Measurements from ENCODE around the gene MTMR3. TPM values are rescaled to one million over a fixed set of nuclear protein-coding genes. Genes with fewer than 3 reads are reported as not detected.

MTMR3 gene
- total RNA-seq, 1 experiment from 2014 or later, result 12.1 TPM

DNA sequence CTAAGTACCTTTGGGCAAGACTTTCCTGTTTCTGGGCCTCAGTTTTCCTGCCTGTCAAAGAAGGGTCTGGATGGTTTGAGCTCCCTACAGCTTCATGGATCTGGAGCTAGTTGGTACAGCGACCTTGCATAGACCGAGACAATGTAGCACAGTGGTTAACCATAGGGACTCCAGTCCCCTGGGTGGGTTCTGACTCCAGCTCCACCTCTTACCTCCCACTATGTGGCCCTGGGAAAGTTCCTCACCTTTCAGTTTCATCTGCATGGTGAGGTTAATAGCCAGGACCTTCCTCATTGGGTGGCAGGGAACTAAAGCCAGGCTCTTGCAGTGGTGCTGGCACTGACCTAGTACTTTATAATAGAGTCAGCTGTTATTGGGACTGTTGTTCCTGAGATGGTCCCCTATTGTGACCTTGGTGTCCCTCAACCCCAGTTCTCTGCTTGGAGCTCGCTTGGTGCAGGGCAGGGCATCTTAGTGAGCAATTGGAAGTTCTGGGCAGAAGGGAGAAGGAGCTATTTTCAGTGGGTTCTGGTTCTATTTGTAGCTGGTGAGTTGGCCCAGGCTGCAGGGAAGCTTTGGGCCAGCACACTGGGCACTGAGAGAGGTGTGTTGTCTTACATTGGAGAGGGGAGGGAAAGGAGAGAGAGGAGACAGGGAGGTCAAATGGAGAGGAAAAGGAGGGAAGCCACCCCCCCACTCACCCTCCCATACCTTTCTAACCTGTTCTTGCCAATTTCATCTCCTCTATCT lies 10.7 kb upstream of the MTMR3 start:
- H3K4me1 ChIP-seq (ENCODE audit: insufficient read depth, low read length), result no peaks in the 10 kb centered on the region
- no peaks in the 10 kb centered on the region for H3K9me3 ChIP-seq (ENCODE audit: low read length)
- intact Hi-C loops (cut with micrococcal nuclease), result no loop called here
- no peaks in the 10 kb centered on the region for H3K36me3 ChIP-seq (ENCODE audit: low read depth, low read length)
- DNase-seq (no peak), ATAC-seq (no peak)
- ChIA-PET POLR2A (ENCODE audit: unreplicated experiment) (no interaction called here), CTCF (no interaction called here)
- H3K9ac ChIP-seq (ENCODE audit: low read length), result no peak overlapping the region
- no peak overlapping the region for H3K4me2 ChIP-seq (ENCODE audit: low read length)
- H3K27me3 ChIP-seq (ENCODE audit: low read length), result no peaks in the 10 kb centered on the region
- H3K27ac ChIP-seq (ENCODE audit: low read length), result no peak overlapping the region
- H3K79me2 ChIP-seq (ENCODE audit: low read length), result no peaks in the 10 kb centered on the region
- no TSS peak for BruUV-seq (replicated peaks)
- H4K20me1 ChIP-seq (ENCODE audit: low read length), result no peaks in the 10 kb centered on the region
- TF ChIP-seq, protein P1, sequence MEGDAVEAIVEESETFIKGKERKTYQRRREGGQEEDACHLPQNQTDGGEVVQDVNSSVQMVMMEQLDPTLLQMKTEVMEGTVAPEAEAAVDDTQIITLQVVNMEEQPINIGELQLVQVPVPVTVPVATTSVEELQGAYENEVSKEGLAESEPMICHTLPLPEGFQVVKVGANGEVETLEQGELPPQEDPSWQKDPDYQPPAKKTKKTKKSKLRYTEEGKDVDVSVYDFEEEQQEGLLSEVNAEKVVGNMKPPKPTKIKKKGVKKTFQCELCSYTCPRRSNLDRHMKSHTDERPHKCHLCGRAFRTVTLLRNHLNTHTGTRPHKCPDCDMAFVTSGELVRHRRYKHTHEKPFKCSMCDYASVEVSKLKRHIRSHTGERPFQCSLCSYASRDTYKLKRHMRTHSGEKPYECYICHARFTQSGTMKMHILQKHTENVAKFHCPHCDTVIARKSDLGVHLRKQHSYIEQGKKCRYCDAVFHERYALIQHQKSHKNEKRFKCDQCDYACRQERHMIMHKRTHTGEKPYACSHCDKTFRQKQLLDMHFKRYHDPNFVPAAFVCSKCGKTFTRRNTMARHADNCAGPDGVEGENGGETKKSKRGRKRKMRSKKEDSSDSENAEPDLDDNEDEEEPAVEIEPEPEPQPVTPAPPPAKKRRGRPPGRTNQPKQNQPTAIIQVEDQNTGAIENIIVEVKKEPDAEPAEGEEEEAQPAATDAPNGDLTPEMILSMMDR (conservative IDR thresholded peaks at IDR 0.05; ENCODE audit: low read depth, low read length), result no peak
- TF ChIP-seq EZH2 (IDR thresholded peaks at IDR 0.05; ENCODE audit: low read length, unreplicated experiment), result no peak
- TF ChIP-seq EZH2phosphoT487 (IDR thresholded peaks at IDR 0.05; ENCODE audit: borderline replicate concordance, low read length), result no peak
- H3F3A ChIP-seq (ENCODE audit: low read length, unreplicated experiment), result no peaks in the 10 kb centered on the region
- no peaks in the 10 kb centered on the region for H3K9me2 ChIP-seq (replicated peaks; ENCODE audit: low read length)
- H3K4me3 ChIP-seq (ENCODE audit: low read length), result no peak overlapping the region
- no peak overlapping the region for H2AFZ ChIP-seq (ENCODE audit: low read length)

DNA sequence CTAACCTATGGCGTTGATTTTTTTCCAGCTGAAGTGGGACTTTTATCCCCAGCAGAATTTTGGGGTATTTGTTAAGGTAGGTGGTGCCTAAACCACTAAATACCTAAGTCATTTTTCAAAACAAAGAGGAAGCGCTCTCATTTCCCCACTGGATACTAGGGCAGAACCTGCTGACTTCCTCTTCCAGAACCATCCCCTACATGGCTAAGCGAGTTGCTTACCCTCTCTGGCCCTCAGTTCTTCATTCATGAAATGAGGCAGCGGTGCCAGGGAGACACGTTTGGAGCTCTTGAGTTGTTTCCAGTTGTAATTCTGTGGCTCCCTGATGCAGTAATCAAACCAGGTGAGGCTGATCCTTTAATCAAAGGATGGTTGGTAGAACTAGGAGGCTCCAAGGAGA lies 10.0 kb upstream of the MTMR3 start:
- no peaks in the 10 kb centered on the region for H3F3A ChIP-seq (ENCODE audit: low read length, unreplicated experiment)
- H3K9me3 ChIP-seq (ENCODE audit: low read length), result no peaks in the 10 kb centered on the region
- TF ChIP-seq, protein P1 (conservative IDR thresholded peaks at IDR 0.05; ENCODE audit: low read depth, low read length), result no peak
- no peak for TF ChIP-seq EZH2 (IDR thresholded peaks at IDR 0.05; ENCODE audit: low read length, unreplicated experiment)
- TF ChIP-seq EZH2phosphoT487 (IDR thresholded peaks at IDR 0.05; ENCODE audit: borderline replicate concordance, low read length), result no peak
- no peak overlapping the region for H3K27ac ChIP-seq (ENCODE audit: low read length)
- no peak overlapping the region for H3K4me2 ChIP-seq (ENCODE audit: low read length)
- no peak for DNase-seq
- no peaks in the 10 kb centered on the region for H3K9me2 ChIP-seq (replicated peaks; ENCODE audit: low read length)
- no peaks in the 10 kb centered on the region for H4K20me1 ChIP-seq (ENCODE audit: low read length)
- no peaks in the 10 kb centered on the region for H3K27me3 ChIP-seq (ENCODE audit: low read length)
- H3K36me3 ChIP-seq (ENCODE audit: low read depth, low read length), result no peaks in the 10 kb centered on the region
- no peaks in the 10 kb centered on the region for H3K79me2 ChIP-seq (ENCODE audit: low read length)
- BruUV-seq (replicated peaks), result no TSS peak
- intact Hi-C loops (cut with micrococcal nuclease), result no loop called here
- H2AFZ ChIP-seq (ENCODE audit: low read length), result no peak overlapping the region
- H3K4me1 ChIP-seq (ENCODE audit: insufficient read depth, low read length), result no peaks in the 10 kb centered on the region
- CTCF ChIA-PET, result no interaction called here
- no peak overlapping the region for H3K9ac ChIP-seq (ENCODE audit: low read length)
- ATAC-seq, result no peak
- H3K4me3 ChIP-seq (ENCODE audit: low read length), result no peak overlapping the region
- POLR2A ChIA-PET (ENCODE audit: unreplicated experiment), result no interaction called here

DNA sequence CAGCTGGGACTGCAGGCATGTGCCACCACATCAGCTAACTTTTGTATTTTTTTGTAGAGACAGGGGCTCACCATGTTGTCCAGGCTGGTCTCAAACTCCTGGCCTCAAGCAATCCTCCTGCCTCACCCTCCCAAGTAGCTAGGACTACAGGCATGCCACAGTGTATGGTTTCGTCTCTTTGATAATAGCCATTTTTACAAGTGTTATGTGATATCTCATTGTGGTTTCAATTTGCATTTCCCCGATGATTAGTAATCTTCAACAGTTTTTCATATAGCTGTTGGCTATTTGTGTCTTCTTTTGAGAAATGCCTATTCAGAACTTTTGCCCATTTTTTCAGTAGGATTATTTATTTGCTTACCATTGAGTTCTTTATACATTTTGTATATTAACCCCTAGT lies 9.0 kb upstream of the MTMR3 start:
- DNase-seq, result no peak
- H4K20me1 ChIP-seq (ENCODE audit: low read length), result no peaks in the 10 kb centered on the region
- no peak for ATAC-seq
- no peak overlapping the region for H3K4me2 ChIP-seq (ENCODE audit: low read length)
- CTCF ChIA-PET, result no interaction called here
- no peak overlapping the region for H2AFZ ChIP-seq (ENCODE audit: low read length)
- H3K9me3 ChIP-seq (ENCODE audit: low read length), result no peaks in the 10 kb centered on the region
- no peaks in the 10 kb centered on the region for H3K9me2 ChIP-seq (replicated peaks; ENCODE audit: low read length)
- TF ChIP-seq, protein P1 (conservative IDR thresholded peaks at IDR 0.05; ENCODE audit: low read depth, low read length), result no peak
- TF ChIP-seq EZH2 (IDR thresholded peaks at IDR 0.05; ENCODE audit: low read length, unreplicated experiment) (no peak), EZH2phosphoT487 (IDR thresholded peaks at IDR 0.05; ENCODE audit: borderline replicate concordance, low read length) (no peak)
- H3K79me2 ChIP-seq (ENCODE audit: low read length), result no peaks in the 10 kb centered on the region
- BruUV-seq (replicated peaks), result no TSS peak
- intact Hi-C loops (cut with micrococcal nuclease), result no loop called here
- H3K4me1 ChIP-seq (ENCODE audit: insufficient read depth, low read length), result no peaks in the 10 kb centered on the region
- no peak overlapping the region for H3K9ac ChIP-seq (ENCODE audit: low read length)
- no peaks in the 10 kb centered on the region for H3K27me3 ChIP-seq (ENCODE audit: low read length)
- H3K36me3 ChIP-seq (ENCODE audit: low read depth, low read length), result no peaks in the 10 kb centered on the region
- H3F3A ChIP-seq (ENCODE audit: low read length, unreplicated experiment), result no peaks in the 10 kb centered on the region
- POLR2A ChIA-PET (ENCODE audit: unreplicated experiment), result no interaction called here
- no peak overlapping the region for H3K27ac ChIP-seq (ENCODE audit: low read length)
- no peak overlapping the region for H3K4me3 ChIP-seq (ENCODE audit: low read length)

Measured in PC-3 (cell line).